GM19468 (cell line): ENCODE results near the gene RNU5B-1.

Source experiments
- ATAC-seq: cut with Tn5 transposase; IDR thresholded peaks from one replicate; pipeline ENCODE4 v1.9.1; 2021; ENCODE audit warnings: mild to moderate bottlenecking, moderate library complexity, moderate number of reproducible peaks; ENCODE audit not compliant: unreplicated experiment; ENCODE audit errors: extremely low read depth

The RNU5B-1 gene

DNA sequence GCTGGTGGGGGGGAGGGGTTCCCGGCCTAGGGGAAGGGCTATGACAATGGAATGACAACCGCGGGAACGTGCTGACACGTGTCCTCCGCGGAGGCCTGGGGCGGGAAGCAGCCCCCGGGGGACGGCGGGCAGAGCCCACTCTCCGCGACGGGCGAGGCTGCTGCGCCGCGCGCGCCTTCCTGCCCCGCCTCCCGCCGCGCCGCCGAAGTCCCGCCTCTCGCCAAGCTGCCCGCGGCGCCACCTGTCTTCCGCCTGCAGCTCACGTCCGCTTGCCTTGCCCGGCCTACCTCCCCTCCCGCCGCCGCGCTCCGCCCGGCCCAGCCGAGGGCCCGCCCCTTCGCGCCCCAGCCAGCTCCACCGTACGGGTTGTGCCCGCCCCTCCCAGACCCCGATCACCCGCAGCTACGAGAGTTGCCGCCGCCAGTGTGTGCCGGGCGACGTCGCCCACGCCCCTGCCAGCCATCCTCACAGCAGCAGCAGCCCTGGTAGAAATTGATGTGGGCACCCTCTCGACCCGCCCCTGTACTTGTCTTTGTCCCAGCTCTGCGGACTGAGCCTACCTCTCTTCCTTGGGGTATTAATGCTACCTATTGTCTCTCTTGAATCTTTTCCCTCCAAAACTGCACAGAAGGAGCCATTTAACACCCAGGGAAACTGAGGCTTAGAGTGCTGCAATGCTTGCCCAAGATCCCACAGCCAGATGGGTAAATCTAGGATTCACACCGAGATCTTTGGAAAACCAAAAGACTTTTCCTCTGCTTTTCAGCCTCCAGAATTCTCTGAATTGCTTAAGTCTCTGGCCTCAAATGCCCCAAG lies 17.6 kb upstream of the RNU5B-1 start, which contains the start of gene PARP16:
TSS of gene PARP16 (minus strand) at position 180 of the 816 bp plus-strand sequence. CDS start 457 bp downstream, outside the sequence.
- peak; percentile 55 for ATAC-seq

DNA sequence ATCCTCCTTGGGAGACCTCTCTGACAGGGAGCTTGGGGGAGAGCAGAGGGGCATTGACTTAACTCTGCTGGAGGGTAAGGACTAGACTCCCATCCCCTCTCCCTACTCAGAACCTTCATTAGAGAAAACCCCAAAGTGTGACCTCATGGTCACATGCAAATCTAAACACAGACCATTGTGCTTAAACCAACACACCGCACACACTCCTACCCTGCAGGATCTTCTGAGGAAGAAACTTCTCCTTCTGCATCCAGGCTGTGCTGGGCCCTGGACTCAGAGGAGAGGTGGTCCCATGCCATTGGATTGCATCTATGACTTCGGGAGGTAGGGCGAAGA lies 17.0 kb upstream of the RNU5B-1 start:
- ATAC-seq = no peak

GRCh38 chr15:65289261-65289854 lies 15.1 kb upstream of the RNU5B-1 start:
- no peak for ATAC-seq

DNA sequence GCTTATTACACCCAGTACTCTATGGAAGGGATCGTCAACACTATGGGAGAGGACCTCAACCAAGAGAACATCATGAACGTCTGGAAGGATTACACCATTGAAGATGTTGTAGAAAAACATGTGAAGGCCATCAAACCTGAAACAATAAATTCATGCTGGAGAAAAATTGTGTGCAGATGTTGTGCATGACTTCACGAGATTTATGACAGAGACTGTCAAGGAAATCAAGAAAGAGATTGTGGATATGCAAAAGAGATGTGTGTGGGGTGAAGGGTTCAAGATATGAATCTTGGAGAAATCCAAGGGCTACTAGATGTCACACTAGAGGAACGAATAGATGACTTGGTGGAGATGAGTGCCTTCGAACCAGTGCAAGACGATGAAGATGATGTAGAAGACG lies 14.2 kb upstream of the RNU5B-1 start:
- no peak for ATAC-seq

- ATAC-seq = no peak
Observed at GRCh38 chr15:65292938-65293518, 11.4 kb upstream of the RNU5B-1 start.

DNA sequence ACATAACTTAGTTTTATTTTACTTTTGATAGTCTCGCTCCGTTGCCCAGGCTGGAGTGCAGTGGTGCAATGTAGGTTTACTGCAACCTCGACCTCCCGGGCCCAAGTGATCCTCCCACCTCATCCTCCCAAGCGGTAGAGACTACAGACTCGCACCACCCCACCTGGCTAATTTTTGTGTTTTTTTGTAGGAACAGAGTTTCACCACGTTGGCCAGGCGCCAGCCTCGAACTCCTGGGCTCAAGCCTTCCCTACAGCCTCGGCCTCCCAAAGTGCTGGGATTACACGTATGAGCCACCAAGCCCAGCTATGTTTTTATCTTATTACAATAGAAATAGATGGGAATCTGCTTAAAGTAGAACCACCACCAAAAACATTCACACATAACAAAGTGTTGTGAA lies 5.7 kb upstream of the RNU5B-1 start:
- ATAC-seq = no peak

- no peak for ATAC-seq
Observed at GRCh38 chr15:65300924-65301441, 3.5 kb upstream of the RNU5B-1 start.

- no peak for ATAC-seq
Observed at GRCh38 chr15:65302061-65302460, 2.4 kb upstream of the RNU5B-1 start.

DNA sequence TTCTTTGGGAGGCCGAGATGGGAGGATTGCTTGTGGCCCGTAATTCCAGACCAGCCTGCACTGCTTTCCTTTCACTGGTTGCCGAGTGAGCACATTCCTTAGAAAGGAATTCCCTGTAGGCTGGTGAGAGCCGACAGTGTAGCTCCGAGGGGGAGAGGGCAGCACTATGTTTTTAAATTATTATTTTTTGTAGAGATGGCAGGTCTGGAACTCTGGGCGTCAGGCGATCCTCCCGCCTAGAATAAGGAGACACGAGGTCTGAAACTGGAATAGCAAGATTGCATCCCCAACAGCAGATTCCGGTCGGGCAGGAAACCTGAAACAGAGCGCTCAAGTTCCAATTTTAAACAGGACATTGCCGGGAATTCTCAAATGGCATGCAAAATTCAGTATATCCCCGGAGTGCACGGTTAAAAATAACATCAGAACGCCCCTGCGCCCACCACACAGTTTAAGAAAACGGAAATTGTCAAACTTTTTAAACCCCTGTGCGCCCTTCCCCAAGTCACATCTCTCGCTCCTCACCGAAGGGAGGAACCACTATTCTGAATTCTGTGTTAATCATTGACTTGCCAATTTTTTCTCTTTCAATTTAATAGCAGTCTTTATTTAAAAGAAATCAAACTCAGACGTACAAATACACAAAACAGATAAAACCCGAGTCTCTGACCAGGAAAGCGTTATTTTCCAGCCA lies 643 bp upstream of the RNU5B-1 start:
- no peak for ATAC-seq

- peak; percentile 11 for ATAC-seq
Observed at GRCh38 chr15:65305150-65305758, 777 bp downstream of the RNU5B-1 start.

- ATAC-seq = no peak
Observed at GRCh38 chr15:65305776-65306175, 1.3 kb downstream of the RNU5B-1 start.

- no peak for ATAC-seq
Observed at GRCh38 chr15:65306551-65306950, 2.1 kb downstream of the RNU5B-1 start.

DNA sequence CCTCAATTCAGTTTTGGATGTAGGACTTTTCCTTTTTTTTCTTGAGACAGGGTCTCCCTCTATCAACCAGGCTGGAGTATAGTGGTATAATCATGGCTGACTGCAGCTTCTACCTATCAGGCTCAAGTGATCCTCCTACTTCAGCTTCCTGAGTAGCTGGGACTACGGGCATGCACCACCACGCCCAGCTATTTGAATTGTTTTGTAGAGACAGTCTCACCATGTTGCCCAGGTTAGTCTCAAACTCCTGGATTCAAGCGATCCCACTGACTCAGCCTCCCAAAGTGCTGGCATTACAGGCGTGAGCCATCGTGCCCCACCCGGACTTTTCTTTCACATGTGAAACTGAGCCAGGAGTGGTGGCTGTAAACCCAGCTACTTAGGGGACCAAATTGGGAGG lies 3.5 kb downstream of the RNU5B-1 start:
- no peak for ATAC-seq

GRCh38 chr15:65309882-65310418 lies 5.5 kb downstream of the RNU5B-1 start:
- ATAC-seq = no peak

GRCh38 chr15:65310431-65311137 lies 6.1 kb downstream of the RNU5B-1 start:
- no peak for ATAC-seq

DNA sequence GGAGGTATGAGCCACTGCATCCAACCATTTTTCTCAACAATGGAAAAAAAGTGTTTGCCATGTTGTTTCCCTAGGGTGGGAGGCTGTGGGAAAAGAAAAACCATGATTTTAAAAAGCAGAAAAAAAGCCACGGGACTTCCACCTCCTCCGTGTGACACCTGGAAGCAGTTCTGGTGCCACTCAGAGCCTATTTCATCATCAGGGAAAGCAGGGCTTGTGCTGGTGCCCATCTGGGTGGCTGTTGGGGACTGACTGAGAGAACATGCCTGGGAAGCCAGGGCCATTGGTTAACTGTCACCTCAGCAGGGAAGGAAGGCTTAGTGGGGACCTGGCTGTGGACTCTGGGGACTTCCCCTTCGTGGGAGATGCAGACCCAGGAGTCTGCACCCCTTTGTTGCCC lies 7.3 kb downstream of the RNU5B-1 start:
- no peak for ATAC-seq

- ATAC-seq = no peak
Observed at GRCh38 chr15:65312400-65312916, 8.0 kb downstream of the RNU5B-1 start.

- no peak for ATAC-seq
Observed at GRCh38 chr15:65318870-65319356, 14.4 kb downstream of the RNU5B-1 start.

- ATAC-seq = no peak
Observed at GRCh38 chr15:65323071-65323511, 18.6 kb downstream of the RNU5B-1 start.
